HepG2 (cell line): ENCODE results near the gene C11orf65. TPM values are rescaled to one million over a fixed set of nuclear protein-coding genes. Genes with fewer than 3 reads are reported as not detected.

Source experiments
- AGO2 ChIP-seq: fragments of 200-400 bp; formaldehyde crosslinking; optimal IDR thresholded peaks from 2 replicates; pipeline ENCODE3; 2017; ENCODE audit warnings: mild to moderate bottlenecking, low read depth, low read length, moderate library complexity
- CC2D1A ChIP-seq: sonication (generic); formaldehyde crosslinking; IDR thresholded peaks from 2 replicates; pipeline ENCODE4 v1.8.1; 2023; ENCODE audit warnings: mild to moderate bottlenecking, missing genetic modification reagents
- ETV5 ChIP-seq: IDR thresholded peaks from 2 replicates; pipeline ENCODE4 v1.6.1; 2018; ENCODE audit warnings: missing biosample characterization, missing genetic modification reagents, inconsistent platforms, borderline replicate concordance
- GABPA ChIP-seq, 2 experiments: IDR thresholded peaks; 2 replicates each; pipeline ENCODE4 v1.6.1; 2011 to 2016; ENCODE audit warnings: low read depth in 2 of 2, low read length in 1 of 2, missing biosample characterization in 1 of 2, missing genetic modification characterization in 1 of 2
- GATAD1 ChIP-seq: IDR thresholded peaks from 2 replicates; pipeline ENCODE4 v1.6.1; 2016; ENCODE audit warnings: missing genetic modification reagents, missing compliant biosample characterization
- HDAC6 ChIP-seq: fragments of 200-600 bp; sonication (generic); IDR thresholded peaks from 2 replicates; pipeline ENCODE4 v1.7.0; 2017; ENCODE audit warnings: mild to moderate bottlenecking, antibody characterized with exemption, low read length, low read depth
- HNRNPH1 ChIP-seq: fragments of 200-400 bp; formaldehyde crosslinking; optimal IDR thresholded peaks from 2 replicates; pipeline ENCODE3; 2017; ENCODE audit warnings: mild to moderate bottlenecking, low read depth, low read length
- HOXD1 ChIP-seq: sonication (generic); formaldehyde crosslinking; IDR thresholded peaks from 2 replicates; pipeline ENCODE4 v1.5.0; 2020; ENCODE audit warnings: missing genetic modification reagents
- JDP2 ChIP-seq: sonication (generic); formaldehyde crosslinking; IDR thresholded peaks from 2 replicates; pipeline ENCODE4 v1.8.1; 2022; ENCODE audit warnings: missing genetic modification reagents, borderline replicate concordance
- KAT8 ChIP-seq: IDR thresholded peaks from 2 replicates; pipeline ENCODE4 v1.6.1; 2016; ENCODE audit warnings: missing genetic modification reagents, missing compliant biosample characterization
- RAD21 ChIP-seq: fragments of 450-650 bp; formaldehyde crosslinking; IDR thresholded peaks from 2 replicates; pipeline ENCODE4 v1.5.0; 2020; ENCODE audit warnings: mild to moderate bottlenecking
- RORA ChIP-seq: sonication (generic); formaldehyde crosslinking; IDR thresholded peaks from 2 replicates; pipeline ENCODE4 v1.5.0; 2020; ENCODE audit warnings: mild to moderate bottlenecking, missing genetic modification reagents, moderate library complexity
- SOX6 ChIP-seq, 2 experiments: fragments of 450-650 bp in 1 of 2; sonication (generic) in 1 of 2; formaldehyde crosslinking in 1 of 2; IDR thresholded peaks; 2 replicates each; pipeline versions ENCODE4 v1.4.0 to v1.6.1; 2017 to 2020; ENCODE audit warnings: antibody characterized with exemption in 1 of 2, mild to moderate bottlenecking in 1 of 2, missing genetic modification reagents in 1 of 2
- TEAD2 ChIP-seq: sonication (generic); formaldehyde crosslinking; IDR thresholded peaks from 2 replicates; pipeline ENCODE4 v1.9.0; 2021; ENCODE audit warnings: missing genetic modification reagents
- TMF1 ChIP-seq: sonication (generic); formaldehyde crosslinking; IDR thresholded peaks from 2 replicates; pipeline ENCODE4 v1.8.1; 2022; ENCODE audit warnings: low read depth, missing genetic modification reagents
- ZFP36L1 ChIP-seq: sonication (generic); formaldehyde crosslinking; IDR thresholded peaks from 2 replicates; pipeline ENCODE4 v1.8.0; 2022; ENCODE audit warnings: mild to moderate bottlenecking, missing genetic modification reagents, moderate library complexity
- ZNF12 ChIP-seq: sonication (generic); formaldehyde crosslinking; IDR thresholded peaks from 2 replicates; pipeline ENCODE4 v1.5.0; 2020; ENCODE audit warnings: missing genetic modification reagents
- ZNF180 ChIP-seq: sonication (generic); formaldehyde crosslinking; IDR thresholded peaks from 2 replicates; pipeline ENCODE4 v1.4.0; 2020; ENCODE audit warnings: low read depth, missing genetic modification reagents, borderline replicate concordance
- ZNF550 ChIP-seq: sonication (generic); formaldehyde crosslinking; IDR thresholded peaks from 2 replicates; pipeline ENCODE4 v1.4.0; 2020; ENCODE audit warnings: mild to moderate bottlenecking, missing genetic modification reagents, borderline replicate concordance
- polyA plus RNA-seq, 8 experiments: library from polyadenylated mRNA; depleted of rRNA in 3 of 8; stranded (reverse) in 7 of 8; unstranded in 1 of 8; fragments of >200 nt; fragmentation: Illumina TruSeq in 4 of 8; extraction: Trizol in 4 of 8; gene quantifications; 2 replicates each; pipeline versions ENCODE4 v1.2.1 to v1.2.3, GENCODE V29; 2011 to 2016; ENCODE audit warnings: low read depth in 4 of 8, missing spikeins in 1 of 8, mixed read lengths in 1 of 8; ENCODE audit not compliant: insufficient read depth in 1 of 8
- total RNA-seq, 5 experiments: library from RNA; depleted of rRNA; stranded (reverse); fragments of >200 nt; fragmentation: Illumina TruSeq; extraction: Trizol; gene quantifications; 2 replicates each; pipeline ENCODE4 v1.2.3, GENCODE V29; 2016; ENCODE audit warnings: low read depth in 1 of 5
- TF ChIP-seq, protein P1 (sequence below): sonication (generic); formaldehyde crosslinking; IDR thresholded peaks from 2 replicates; pipeline ENCODE4 v1.5.1; 2020; ENCODE audit warnings: mild to moderate bottlenecking, missing genetic modification reagents, moderate library complexity
- TF ChIP-seq, protein P2 (sequence below): sonication (generic); formaldehyde crosslinking; IDR thresholded peaks from 2 replicates; pipeline ENCODE4 v1.8.1; 2023; ENCODE audit warnings: mild to moderate bottlenecking, moderate library complexity, missing genetic modification reagents
- TF ChIP-seq, protein P3 (sequence below): sonication (generic); formaldehyde crosslinking; IDR thresholded peaks from 2 replicates; pipeline ENCODE4 v1.5.0; 2020; ENCODE audit warnings: missing genetic modification reagents
- TF ChIP-seq, protein P4 (sequence below): sonication (generic); formaldehyde crosslinking; IDR thresholded peaks from 2 replicates; pipeline ENCODE4 v1.9.0; 2022; ENCODE audit warnings: missing genetic modification reagents, mild to moderate bottlenecking, borderline replicate concordance

The C11orf65 gene
- total and polyA plus RNA-seq, 2 of the 13 experiments (the other 11 are each of a cell fraction or from before 2014, with no cell fraction given): 0.38 to 0.42 TPM

DNA sequence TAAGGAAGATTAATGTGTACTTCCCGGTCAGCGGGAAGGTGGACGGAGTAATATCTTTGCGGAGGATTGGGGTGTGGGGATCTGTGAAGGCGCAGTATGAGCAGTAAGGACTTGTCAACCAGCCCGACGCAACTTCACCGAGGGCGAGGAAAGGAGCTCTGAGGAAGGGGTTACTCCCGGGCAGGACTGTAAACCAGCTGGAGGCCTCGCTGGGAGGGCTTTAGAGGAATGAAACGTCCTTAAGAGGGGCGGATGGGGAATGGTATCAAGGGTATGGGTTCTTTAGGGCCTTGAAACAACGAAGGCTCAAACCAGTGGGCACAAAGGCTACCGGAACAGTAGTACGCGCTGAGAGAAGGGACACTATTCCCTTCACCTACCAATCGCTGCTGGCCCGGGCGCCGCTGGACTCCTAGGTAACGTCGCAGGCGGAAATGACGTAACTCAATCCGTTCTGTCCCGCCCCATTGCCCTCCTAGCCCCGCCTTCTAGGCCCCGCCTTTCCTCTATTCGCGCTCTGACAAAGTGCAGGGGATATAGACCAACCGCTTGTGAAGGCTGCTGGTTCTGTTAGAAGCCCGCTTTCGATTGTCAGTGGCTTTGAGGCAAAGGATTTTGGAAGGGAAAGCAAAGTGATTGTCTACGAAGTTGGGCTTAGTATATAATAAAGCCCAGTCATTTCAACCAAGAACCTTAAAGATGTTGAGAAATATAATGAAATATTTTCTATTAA, at the start of gene C11orf65 (continued):
- TF ChIP-seq, protein P1, sequence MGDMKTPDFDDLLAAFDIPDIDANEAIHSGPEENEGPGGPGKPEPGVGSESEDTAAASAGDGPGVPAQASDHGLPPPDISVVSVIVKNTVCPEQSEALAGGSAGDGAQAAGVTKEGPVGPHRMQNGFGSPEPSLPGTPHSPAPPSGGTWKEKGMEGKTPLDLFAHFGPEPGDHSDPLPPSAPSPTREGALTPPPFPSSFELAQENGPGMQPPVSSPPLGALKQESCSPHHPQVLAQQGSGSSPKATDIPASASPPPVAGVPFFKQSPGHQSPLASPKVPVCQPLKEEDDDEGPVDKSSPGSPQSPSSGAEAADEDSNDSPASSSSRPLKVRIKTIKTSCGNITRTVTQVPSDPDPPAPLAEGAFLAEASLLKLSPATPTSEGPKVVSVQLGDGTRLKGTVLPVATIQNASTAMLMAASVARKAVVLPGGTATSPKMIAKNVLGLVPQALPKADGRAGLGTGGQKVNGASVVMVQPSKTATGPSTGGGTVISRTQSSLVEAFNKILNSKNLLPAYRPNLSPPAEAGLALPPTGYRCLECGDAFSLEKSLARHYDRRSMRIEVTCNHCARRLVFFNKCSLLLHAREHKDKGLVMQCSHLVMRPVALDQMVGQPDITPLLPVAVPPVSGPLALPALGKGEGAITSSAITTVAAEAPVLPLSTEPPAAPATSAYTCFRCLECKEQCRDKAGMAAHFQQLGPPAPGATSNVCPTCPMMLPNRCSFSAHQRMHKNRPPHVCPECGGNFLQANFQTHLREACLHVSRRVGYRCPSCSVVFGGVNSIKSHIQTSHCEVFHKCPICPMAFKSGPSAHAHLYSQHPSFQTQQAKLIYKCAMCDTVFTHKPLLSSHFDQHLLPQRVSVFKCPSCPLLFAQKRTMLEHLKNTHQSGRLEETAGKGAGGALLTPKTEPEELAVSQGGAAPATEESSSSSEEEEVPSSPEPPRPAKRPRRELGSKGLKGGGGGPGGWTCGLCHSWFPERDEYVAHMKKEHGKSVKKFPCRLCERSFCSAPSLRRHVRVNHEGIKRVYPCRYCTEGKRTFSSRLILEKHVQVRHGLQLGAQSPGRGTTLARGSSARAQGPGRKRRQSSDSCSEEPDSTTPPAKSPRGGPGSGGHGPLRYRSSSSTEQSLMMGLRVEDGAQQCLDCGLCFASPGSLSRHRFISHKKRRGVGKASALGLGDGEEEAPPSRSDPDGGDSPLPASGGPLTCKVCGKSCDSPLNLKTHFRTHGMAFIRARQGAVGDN (CRISPR knock-in tag): peak; percentile 72
- no peak for TF ChIP-seq ZFP36L1 (CRISPR knock-in tag)
- TF ChIP-seq, protein P2, sequence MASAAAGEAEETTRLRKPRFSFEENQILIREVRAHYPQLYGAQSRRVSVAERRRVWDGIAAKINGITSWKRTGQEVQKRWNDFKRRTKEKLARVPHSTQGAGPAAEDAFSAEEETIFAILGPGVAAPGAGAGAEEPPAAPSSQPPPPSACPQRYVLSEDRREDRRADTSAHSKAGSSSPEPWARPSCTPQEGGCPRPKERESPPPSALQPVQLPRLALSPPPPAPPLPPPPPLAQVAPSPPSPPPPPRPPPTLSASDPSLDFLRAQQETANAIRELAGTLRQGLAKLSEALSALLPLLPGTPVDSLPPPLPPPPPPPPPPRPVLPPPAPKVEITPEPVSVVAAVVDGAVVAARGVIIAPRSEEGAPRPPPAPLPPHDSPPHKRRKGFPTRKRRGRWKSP (CRISPR knock-in tag): peak; percentile 81
- TF ChIP-seq ETV5 (CRISPR knock-in tag): peak; percentile 57
- peak; percentile 80 for TF ChIP-seq GABPA (IDR thresholded peaks at IDR 0.05; ENCODE audit: low read depth, low read length)
- TF ChIP-seq GABPA (CRISPR knock-in tag; IDR thresholded peaks at IDR 0.05; ENCODE audit: low read depth): peak; percentile 95
- TF ChIP-seq, protein P3, sequence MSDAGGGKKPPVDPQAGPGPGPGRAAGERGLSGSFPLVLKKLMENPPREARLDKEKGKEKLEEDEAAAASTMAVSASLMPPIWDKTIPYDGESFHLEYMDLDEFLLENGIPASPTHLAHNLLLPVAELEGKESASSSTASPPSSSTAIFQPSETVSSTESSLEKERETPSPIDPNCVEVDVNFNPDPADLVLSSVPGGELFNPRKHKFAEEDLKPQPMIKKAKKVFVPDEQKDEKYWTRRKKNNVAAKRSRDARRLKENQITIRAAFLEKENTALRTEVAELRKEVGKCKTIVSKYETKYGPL: no peak
- no peak for TF ChIP-seq HDAC6
- no peak for TF ChIP-seq ZNF180 (CRISPR knock-in tag)
- no peak for TF ChIP-seq HNRNPH1
- no peak for TF ChIP-seq ZNF550 (CRISPR knock-in tag)
- TF ChIP-seq SOX6 (IDR thresholded peaks at IDR 0.05): no peak
- TF ChIP-seq SOX6 (CRISPR knock-in tag; IDR thresholded peaks at IDR 0.05): peak; percentile 20; the same call in 1 of the 2 replicates
- peak; percentile 92 for TF ChIP-seq GATAD1 (CRISPR knock-in tag)
- TF ChIP-seq CC2D1A (CRISPR knock-in tag): no peak
- no peak for TF ChIP-seq RORA
- TF ChIP-seq AGO2: no peak
- 0 out of 2 replicates have a peak, but pooled peaks have one; percentile 52 for TF ChIP-seq ZNF12 (CRISPR knock-in tag)
- TF ChIP-seq, protein P4, sequence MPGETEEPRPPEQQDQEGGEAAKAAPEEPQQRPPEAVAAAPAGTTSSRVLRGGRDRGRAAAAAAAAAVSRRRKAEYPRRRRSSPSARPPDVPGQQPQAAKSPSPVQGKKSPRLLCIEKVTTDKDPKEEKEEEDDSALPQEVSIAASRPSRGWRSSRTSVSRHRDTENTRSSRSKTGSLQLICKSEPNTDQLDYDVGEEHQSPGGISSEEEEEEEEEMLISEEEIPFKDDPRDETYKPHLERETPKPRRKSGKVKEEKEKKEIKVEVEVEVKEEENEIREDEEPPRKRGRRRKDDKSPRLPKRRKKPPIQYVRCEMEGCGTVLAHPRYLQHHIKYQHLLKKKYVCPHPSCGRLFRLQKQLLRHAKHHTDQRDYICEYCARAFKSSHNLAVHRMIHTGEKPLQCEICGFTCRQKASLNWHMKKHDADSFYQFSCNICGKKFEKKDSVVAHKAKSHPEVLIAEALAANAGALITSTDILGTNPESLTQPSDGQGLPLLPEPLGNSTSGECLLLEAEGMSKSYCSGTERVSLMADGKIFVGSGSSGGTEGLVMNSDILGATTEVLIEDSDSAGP (CRISPR knock-in tag): peak; percentile 58; the same call in 1 of the 2 replicates
- no peak for TF ChIP-seq HOXD1 (CRISPR knock-in tag)
- TF ChIP-seq JDP2 (CRISPR knock-in tag): no peak
- TF ChIP-seq KAT8: peak; percentile 93
- TF ChIP-seq RAD21 (CRISPR knock-in tag): no peak
- TF ChIP-seq TMF1: no peak
- TF ChIP-seq TEAD2: no peak
